Muscle of back (tissue), 11 donors: ENCODE results near the gene ZNF143. TPM values are rescaled to one million over a fixed set of nuclear protein-coding genes. Genes with fewer than 3 reads are reported as not detected.
"Not testable (repeated sequence)": the region's sequence is repeated elsewhere in the genome, so short reads cannot be mapped to it uniquely, and the experiment has no call there.

ENCODE experiments used
- DNase-seq, 3 donors: peaks; one replicate each; pipeline versions ENCODE4 v3.0.0 to v3.0.0-alpha.2; 2013
- polyA plus RNA-seq, 10 donors: library from polyadenylated mRNA; unstranded; fragments of 120-200 nt; gene quantifications; one replicate each; pipeline ENCODE4 v1.2.1, GENCODE V29; 2013; ENCODE audit not compliant: insufficient read length in 10 of 10

The ZNF143 gene
- polyA plus RNA-seq, 10 donors = 11.8 to 20.7 (median 15.3) TPM

- DNase-seq = no peak
These were observed 35.1 kb downstream of the ZNF143 start for GRCh38 chr11:9495803-9496514.

- DNase-seq = no peak
These were observed 37.8 kb downstream of the ZNF143 start for GRCh38 chr11:9498457-9499078.

- DNase-seq = peak; percentile 74 to 87 (median 81)
These were observed 45.9 kb downstream of the ZNF143 start for GRCh38 chr11:9506489-9507276.

- DNase-seq = no peak
These were observed 46.4 kb downstream of the ZNF143 start for GRCh38 chr11:9507277-9507580.

- DNase-seq = no peak
These were observed 48.2 kb downstream of the ZNF143 start for GRCh38 chr11:9509041-9509440.

GRCh38 chr11:9512370-9513019, 51.7 kb downstream of the ZNF143 start:
- DNase-seq = no peak

GRCh38 chr11:9514576-9514975, 53.8 kb downstream of the ZNF143 start:
- DNase-seq = not testable (repeated sequence)

- no peak for DNase-seq
These were observed 55.3 kb downstream of the ZNF143 start for GRCh38 chr11:9516113-9516512.

GRCh38 chr11:9518835-9519410, 58.1 kb downstream of the ZNF143 start:
- no peak for DNase-seq

GRCh38 chr11:9524001-9524400, 63.2 kb downstream of the ZNF143 start:
- no peak for DNase-seq

- DNase-seq = no peak
These were observed 64.3 kb downstream of the ZNF143 start for GRCh38 chr11:9525116-9525515.

- peak; percentile 81 to 87 (median 84) for DNase-seq
These were observed 66.8 kb downstream of the ZNF143 start for GRCh38 chr11:9527481-9528135.

GRCh38 chr11:9528136-9528501, 67.3 kb downstream of the ZNF143 start:
- no peak for DNase-seq

- no peak for DNase-seq
These were observed 67.9 kb downstream of the ZNF143 start for GRCh38 chr11:9528573-9529333.

- peak in 1 of 3 donors; percentile 46 for DNase-seq
These were observed 68.5 kb downstream of the ZNF143 start for GRCh38 chr11:9529334-9529650.

GRCh38 chr11:9530020-9530621, 69.3 kb downstream of the ZNF143 start:
- no peak for DNase-seq

GRCh38 chr11:9530901-9531625, 70.3 kb downstream of the ZNF143 start:
- no peak for DNase-seq

GRCh38 chr11:9533058-9533457, 72.2 kb downstream of the ZNF143 start:
- DNase-seq = no peak

GRCh38 chr11:9533736-9534473, 73.1 kb downstream of the ZNF143 start:
- no peak for DNase-seq
